ENCODE results near the gene TTC7B.

TTC7B gene

GRCh38 chr14:90669731-90670130, 146.5 kb downstream of the TTC7B start:
- no peak for DNase-seq

- no peak for DNase-seq
Measured at GRCh38 chr14:90666571-90666970, 149.7 kb downstream of the TTC7B start.

- DNase-seq, result no peak
Measured at GRCh38 chr14:90665321-90666000, 150.8 kb downstream of the TTC7B start.

- DNase-seq, result no peak
Measured at GRCh38 chr14:90664911-90665310, 151.3 kb downstream of the TTC7B start.

- DNase-seq, result no peak
Measured at GRCh38 chr14:90663680-90664079, 152.6 kb downstream of the TTC7B start.

- DNase-seq, result no peak
Measured at GRCh38 chr14:90663140-90663539, 153.1 kb downstream of the TTC7B start.

GRCh38 chr14:90661866-90662265, 154.4 kb downstream of the TTC7B start:
- DNase-seq, result no peak

- DNase-seq, result no peak
Measured at GRCh38 chr14:90660865-90661570, 155.2 kb downstream of the TTC7B start.

GRCh38 chr14:90659156-90659555, 157.1 kb downstream of the TTC7B start:
- no peak for DNase-seq

- peak; percentile 25 for DNase-seq
Measured at GRCh38 chr14:90658541-90658967, 157.7 kb downstream of the TTC7B start.

GRCh38 chr14:90656973-90657372, 159.3 kb downstream of the TTC7B start:
- DNase-seq, result no peak

- DNase-seq, result no peak
Measured at GRCh38 chr14:90655829-90656228, 160.4 kb downstream of the TTC7B start.

GRCh38 chr14:90654831-90655276, 161.4 kb downstream of the TTC7B start:
- DNase-seq, result no peak

GRCh38 chr14:90652626-90653025, 163.6 kb downstream of the TTC7B start:
- no peak for DNase-seq

- DNase-seq, result no peak
Measured at GRCh38 chr14:90651976-90652560, 164.2 kb downstream of the TTC7B start.

- DNase-seq, result no peak
Measured at GRCh38 chr14:90651271-90651804, 164.9 kb downstream of the TTC7B start.

- DNase-seq, result no peak
Measured at GRCh38 chr14:90649557-90650135, 166.6 kb downstream of the TTC7B start.

GRCh38 chr14:90649083-90649482, 167.1 kb downstream of the TTC7B start:
- peak; percentile 24 for DNase-seq

GRCh38 chr14:90648421-90648820, 167.8 kb downstream of the TTC7B start:
- DNase-seq, result no peak

- no peak for DNase-seq
Measured at GRCh38 chr14:90647473-90648005, 168.7 kb downstream of the TTC7B start.

GRCh38 chr14:90645842-90646443, 170.3 kb downstream of the TTC7B start:
- peak; percentile 19 for DNase-seq

GRCh38 chr14:90644882-90645281, 171.3 kb downstream of the TTC7B start:
- DNase-seq, result peak; percentile 45
